Mucosa of stomach (tissue), 1 donor: ENCODE data around the gene SERF2.
A peak's percentile ranks its signal among the peaks of the same experiment; 100 is the strongest.
"Not testable (repeated sequence)": the region's sequence is repeated elsewhere in the genome, so short reads cannot be mapped to it uniquely, and the experiment has no call there.

Experiments used
- H3K27me3 ChIP-seq: one replicate; pipeline ENCODE4 v1.7.0; 2013; ENCODE audit warnings: mild to moderate bottlenecking, low read length; ENCODE audit not compliant: control insufficient read depth, insufficient read depth
- H3K36me3 ChIP-seq: one replicate; pipeline ENCODE4 v1.7.0; 2013; ENCODE audit warnings: low read length; ENCODE audit not compliant: control insufficient read depth, insufficient read depth
- H3K4me1 ChIP-seq: one replicate; pipeline ENCODE4 v1.7.0; 2013; ENCODE audit warnings: mild to moderate bottlenecking, low read length; ENCODE audit not compliant: control insufficient read depth, insufficient read depth
- H3K4me3 ChIP-seq: one replicate; pipeline ENCODE4 v1.7.0; 2013; ENCODE audit warnings: low read length
- H3K9ac ChIP-seq: one replicate; pipeline ENCODE4 v1.7.0; 2013; ENCODE audit warnings: mild to moderate bottlenecking, low read length, moderate library complexity
- H3K9me3 ChIP-seq: one replicate; pipeline ENCODE4 v1.7.0; 2013; ENCODE audit warnings: mild to moderate bottlenecking, low read length, moderate library complexity; ENCODE audit not compliant: control insufficient read depth
- donor health status: Pancreatic carcinoma.

Gene SERF2

GRCh38 chr15:43795997-43796396, 3.9 kb downstream of the SERF2 start:
- Histone ChIP-seq H3K9me3 (no peaks in the 10 kb centered on the region), H3K9ac (no peak overlapping the region), H3K4me1 (peaks cover 59% of the 10 kb centered on the region), H3K27me3 (no peaks in the 10 kb centered on the region), H3K4me3 (no peak overlapping the region), H3K36me3 (peaks cover 16% of the 10 kb centered on the region)

- Histone ChIP-seq H3K9me3 (no peaks in the 10 kb centered on the region), H3K36me3 (peaks cover 16% of the 10 kb centered on the region), H3K27me3 (no peaks in the 10 kb centered on the region), H3K4me3 (no peak overlapping the region), H3K4me1 (peaks cover 64% of the 10 kb centered on the region), H3K9ac (no peak overlapping the region)
These were observed 4.4 kb downstream of the SERF2 start for GRCh38 chr15:43796566-43796965.

GRCh38 chr15:43799209-43799944, 7.3 kb downstream of the SERF2 start:
- peaks cover 53% of the 10 kb centered on the region for H3K4me1 ChIP-seq
- no peaks in the 10 kb centered on the region for H3K9me3 ChIP-seq
- H3K9ac ChIP-seq = peak overlapping the region; percentile 91
- H3K4me3 ChIP-seq = peak overlapping the region; percentile 95
- H3K36me3 ChIP-seq = peaks cover 15% of the 10 kb centered on the region
- no peaks in the 10 kb centered on the region for H3K27me3 ChIP-seq

GRCh38 chr15:43799945-43800285, 7.8 kb downstream of the SERF2 start, which contains the start of gene SERINC4:
TSS of gene SERINC4 (minus strand) at chr15:43800220. CDS start at chr15:43799986, 234 bp downstream.
- Histone ChIP-seq H3K4me3 (peak within 1 kb of the TSS; percentile 95), H3K36me3 (peaks cover 10% of the 10 kb centered on the region), H3K4me1 (peaks cover 48% of the 10 kb centered on the region), H3K9me3 (no peaks in the 10 kb centered on the region), H3K9ac (peak within 1 kb of the TSS; percentile 91), H3K27me3 (no peaks in the 10 kb centered on the region)

- Histone ChIP-seq H3K4me3 (peak within 1 kb of the TSS; percentile 95), H3K9ac (peak within 1 kb of the TSS; percentile 91), H3K9me3 (no peaks in the 10 kb centered on the region), H3K27me3 (no peaks in the 10 kb centered on the region), H3K36me3 (peaks cover 5% of the 10 kb centered on the region), H3K4me1 (peaks cover 42% of the 10 kb centered on the region)
These were observed 8.4 kb downstream of the SERF2 start, which contains the start of gene HYPK for GRCh38 chr15:43800286-43801141. TSS of gene HYPK (plus strand) at chr15:43800599. CDS start at chr15:43800623, 24 bp downstream.

- H3K27me3 ChIP-seq, H3K4me3 ChIP-seq, H3K9ac ChIP-seq, H3K9me3 ChIP-seq, H3K36me3 ChIP-seq: not testable (repeated sequence)
- H3K4me1 ChIP-seq = peaks cover 38% of the 10 kb centered on the region
These were observed 10.6 kb downstream of the SERF2 start for GRCh38 chr15:43802676-43803075.

GRCh38 chr15:43808435-43808950, 16.4 kb downstream of the SERF2 start:
- Histone ChIP-seq H3K27me3 (no peaks in the 10 kb centered on the region), H3K9me3 (no peaks in the 10 kb centered on the region), H3K4me3 (no peak overlapping the region), H3K9ac (no peak overlapping the region), H3K4me1 (no peaks in the 10 kb centered on the region), H3K36me3 (peaks cover 8% of the 10 kb centered on the region)

GRCh38 chr15:43808960-43809678, 17.0 kb downstream of the SERF2 start:
- no peaks in the 10 kb centered on the region for H3K27me3 ChIP-seq
- no peaks in the 10 kb centered on the region for H3K4me1 ChIP-seq
- H3K9me3 ChIP-seq = no peaks in the 10 kb centered on the region
- H3K4me3 ChIP-seq = no peak overlapping the region
- H3K9ac ChIP-seq = no peak overlapping the region
- H3K36me3 ChIP-seq = peaks cover 8% of the 10 kb centered on the region

- not testable (repeated sequence) for H3K4me1 ChIP-seq, H3K4me3 ChIP-seq, H3K27me3 ChIP-seq, H3K9me3 ChIP-seq, H3K36me3 ChIP-seq, H3K9ac ChIP-seq
These were observed 22.9 kb downstream of the SERF2 start for GRCh38 chr15:43815064-43815463.

- Histone ChIP-seq H3K4me1 (peaks cover 13% of the 10 kb centered on the region), H3K27me3 (no peaks in the 10 kb centered on the region)
These were observed 29.4 kb downstream of the SERF2 start for GRCh38 chr15:43821505-43821904.

GRCh38 chr15:43824302-43825246, 32.5 kb downstream of the SERF2 start, which contains the start of gene MFAP1:
TSS of gene MFAP1 (minus strand) at chr15:43824690. CDS start at chr15:43824569, 121 bp downstream.
- Histone ChIP-seq H3K27me3 (no peaks in the 10 kb centered on the region), H3K9me3 (no peaks in the 10 kb centered on the region), H3K36me3 (no peaks in the 10 kb centered on the region), H3K4me3 (peak within 1 kb of the TSS; percentile 99), H3K4me1 (peaks cover 15% of the 10 kb centered on the region), H3K9ac (peak within 1 kb of the TSS; percentile 99)

More at GRCh38 chr15:43821505-43821904, 29.4 kb downstream of the SERF2 start:
- Histone ChIP-seq H3K36me3 (peaks cover 4% of the 10 kb centered on the region), H3K4me3 (no peak overlapping the region), H3K9me3 (no peaks in the 10 kb centered on the region), H3K9ac (no peak overlapping the region)
